Measurements from ENCODE around the gene TXNL4B.

Gene TXNL4B

GRCh38 chr16:72072514-72073342 is 20.7 kb downstream of the TXNL4B start:
- ATAC-seq (ENCODE audit: low read depth) (no peak), DNase-seq (ENCODE audit: low spot score) (no peak)
- Histone ChIP-seq H3K27ac (ENCODE audit: poor library complexity, severe bottlenecking) (no peak overlapping the region), H3K4me1 (ENCODE audit: insufficient read depth, poor library complexity, severe bottlenecking) (no peaks in the 10 kb centered on the region), H3K4me3 (ENCODE audit: severe bottlenecking) (no peak overlapping the region), H3K27me3 (ENCODE audit: insufficient read depth, poor library complexity, severe bottlenecking) (no peaks in the 10 kb centered on the region), H3K9me3 (ENCODE audit: severe bottlenecking) (no peaks in the 10 kb centered on the region), H3K36me3 (ENCODE audit: low read depth) (no peaks in the 10 kb centered on the region)
- no peak for TF ChIP-seq CTCF (IDR thresholded peaks at IDR 0.05; ENCODE audit: poor library complexity, severe bottlenecking)

GRCh38 chr16:72068930-72069329 is 24.5 kb downstream of the TXNL4B start:
- H3K36me3 ChIP-seq (ENCODE audit: low read depth) = no peaks in the 10 kb centered on the region
- H3K9me3 ChIP-seq (ENCODE audit: severe bottlenecking) = no peaks in the 10 kb centered on the region
- H3K27me3 ChIP-seq (ENCODE audit: insufficient read depth, poor library complexity, severe bottlenecking) = no peaks in the 10 kb centered on the region
- DNase-seq (ENCODE audit: low spot score) = no peak
- H3K4me1 ChIP-seq (ENCODE audit: insufficient read depth, poor library complexity, severe bottlenecking) = no peaks in the 10 kb centered on the region
- no peak overlapping the region for H3K27ac ChIP-seq (ENCODE audit: poor library complexity, severe bottlenecking)
- no peak for TF ChIP-seq CTCF (IDR thresholded peaks at IDR 0.05; ENCODE audit: poor library complexity, severe bottlenecking)
- no peak overlapping the region for H3K4me3 ChIP-seq (ENCODE audit: severe bottlenecking)
- ATAC-seq (ENCODE audit: low read depth) = no peak

- peak; percentile 63 for ATAC-seq (ENCODE audit: low read depth)
These were observed 26.7 kb downstream of the TXNL4B start for GRCh38 chr16:72066747-72067146.

GRCh38 chr16:72064361-72064894 is 29.0 kb downstream of the TXNL4B start:
- Histone ChIP-seq H3K9me3 (ENCODE audit: severe bottlenecking) (no peaks in the 10 kb centered on the region), H3K27ac (ENCODE audit: poor library complexity, severe bottlenecking) (no peak overlapping the region), H3K36me3 (ENCODE audit: low read depth) (no peaks in the 10 kb centered on the region), H3K27me3 (ENCODE audit: insufficient read depth, poor library complexity, severe bottlenecking) (no peaks in the 10 kb centered on the region), H3K4me3 (ENCODE audit: severe bottlenecking) (no peak overlapping the region), H3K4me1 (ENCODE audit: insufficient read depth, poor library complexity, severe bottlenecking) (no peaks in the 10 kb centered on the region)
- ATAC-seq (ENCODE audit: low read depth) = no peak
- DNase-seq (ENCODE audit: low spot score) = no peak
- no peak for TF ChIP-seq CTCF (IDR thresholded peaks at IDR 0.05; ENCODE audit: poor library complexity, severe bottlenecking)

More at GRCh38 chr16:72066747-72067146, 26.7 kb downstream of the TXNL4B start:
- Histone ChIP-seq H3K4me1 (ENCODE audit: insufficient read depth, poor library complexity, severe bottlenecking) (no peaks in the 10 kb centered on the region), H3K9me3 (ENCODE audit: severe bottlenecking) (no peaks in the 10 kb centered on the region), H3K36me3 (ENCODE audit: low read depth) (no peaks in the 10 kb centered on the region), H3K27ac (ENCODE audit: poor library complexity, severe bottlenecking) (no peak overlapping the region), H3K4me3 (ENCODE audit: severe bottlenecking) (no peak overlapping the region), H3K27me3 (ENCODE audit: insufficient read depth, poor library complexity, severe bottlenecking) (no peaks in the 10 kb centered on the region)
- TF ChIP-seq CTCF (IDR thresholded peaks at IDR 0.05; ENCODE audit: poor library complexity, severe bottlenecking) = peak; percentile 79
- DNase-seq (ENCODE audit: low spot score) = no peak

- no peak for DNase-seq (ENCODE audit: low spot score)
- H3K4me3 ChIP-seq (ENCODE audit: severe bottlenecking) = no peak overlapping the region
- no peaks in the 10 kb centered on the region for H3K9me3 ChIP-seq (ENCODE audit: severe bottlenecking)
- TF ChIP-seq CTCF (IDR thresholded peaks at IDR 0.05; ENCODE audit: poor library complexity, severe bottlenecking) = no peak
- H3K27me3 ChIP-seq (ENCODE audit: insufficient read depth, poor library complexity, severe bottlenecking) = no peaks in the 10 kb centered on the region
- H3K36me3 ChIP-seq (ENCODE audit: low read depth) = no peaks in the 10 kb centered on the region
- ATAC-seq (ENCODE audit: low read depth) = no peak
- no peaks in the 10 kb centered on the region for H3K4me1 ChIP-seq (ENCODE audit: insufficient read depth, poor library complexity, severe bottlenecking)
- H3K27ac ChIP-seq (ENCODE audit: poor library complexity, severe bottlenecking) = no peak overlapping the region
These were observed 31.9 kb downstream of the TXNL4B start for GRCh38 chr16:72061564-72061963.
